Fibroblast of skin of right biceps (primary cell): ENCODE results near the gene BPHL.
A peak's percentile ranks its signal among the peaks of the same experiment; 100 is the strongest.
"Not testable (repeated sequence)": the region's sequence is repeated elsewhere in the genome, so short reads cannot be mapped to it uniquely, and the experiment has no call there.

ENCODE experiments used
- DNase-seq: peaks from one replicate; pipeline ENCODE4 v3.0.0-alpha.2; 2013

Gene BPHL

DNA sequence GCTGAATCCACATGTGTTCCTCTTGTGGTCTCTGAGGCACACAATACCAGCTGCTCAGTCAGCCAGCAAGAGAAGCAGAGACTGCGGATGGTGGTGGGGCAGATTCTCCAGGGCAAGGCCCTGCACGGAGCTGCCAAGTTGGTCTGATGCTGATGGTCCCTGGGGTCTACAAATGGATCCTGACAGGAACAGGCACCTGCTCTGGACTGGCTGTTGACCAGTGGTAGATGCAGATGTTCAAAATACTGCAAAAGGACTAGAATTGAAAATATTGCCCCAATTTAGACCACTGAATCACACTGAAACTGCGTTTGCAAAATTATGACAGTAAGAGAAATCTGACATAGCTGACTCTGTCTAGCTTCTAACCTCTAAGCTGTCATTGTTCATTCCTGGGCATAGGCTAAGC, 68.5 kb downstream of the BPHL start:
- no peak for DNase-seq

DNA sequence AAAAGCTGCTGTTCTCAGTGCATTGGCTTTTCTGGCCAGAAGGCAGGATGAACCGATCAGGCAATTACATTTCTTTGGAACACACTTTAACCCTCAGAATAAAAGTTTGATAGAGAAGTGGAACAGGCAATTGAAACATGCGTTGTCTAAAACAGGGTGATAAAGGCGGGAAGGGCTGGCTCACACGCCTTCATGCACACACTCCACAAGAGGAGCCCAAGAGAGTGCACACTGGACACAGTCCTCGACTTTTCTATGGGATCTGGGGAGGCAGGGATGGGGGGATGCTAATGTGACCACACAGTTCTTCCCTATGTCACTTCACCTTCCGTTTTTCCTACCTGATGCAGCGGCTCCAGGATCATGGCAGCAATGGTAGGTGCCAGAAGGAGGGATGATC, 69.8 kb downstream of the BPHL start:
- DNase-seq, result no peak

DNA sequence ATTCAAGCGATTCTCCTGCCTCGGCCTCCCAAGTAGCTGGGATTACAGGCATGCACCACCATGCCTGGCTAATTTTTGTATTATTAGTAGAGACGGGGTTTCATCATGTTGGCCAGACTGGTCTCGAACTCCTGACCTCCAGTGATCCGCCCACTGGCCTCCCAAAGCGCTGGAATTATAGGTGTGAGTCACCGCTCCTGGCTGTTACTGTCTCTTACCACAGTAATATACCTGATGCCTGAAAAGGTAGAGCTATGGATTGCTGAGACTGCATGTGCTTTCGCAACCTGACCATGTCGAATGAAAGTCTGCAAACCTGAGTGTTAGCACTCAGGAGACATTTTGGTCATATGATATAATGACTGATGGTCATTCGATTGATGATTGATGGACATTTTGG, 70.7 kb downstream of the BPHL start:
- not testable (repeated sequence) for DNase-seq

DNA sequence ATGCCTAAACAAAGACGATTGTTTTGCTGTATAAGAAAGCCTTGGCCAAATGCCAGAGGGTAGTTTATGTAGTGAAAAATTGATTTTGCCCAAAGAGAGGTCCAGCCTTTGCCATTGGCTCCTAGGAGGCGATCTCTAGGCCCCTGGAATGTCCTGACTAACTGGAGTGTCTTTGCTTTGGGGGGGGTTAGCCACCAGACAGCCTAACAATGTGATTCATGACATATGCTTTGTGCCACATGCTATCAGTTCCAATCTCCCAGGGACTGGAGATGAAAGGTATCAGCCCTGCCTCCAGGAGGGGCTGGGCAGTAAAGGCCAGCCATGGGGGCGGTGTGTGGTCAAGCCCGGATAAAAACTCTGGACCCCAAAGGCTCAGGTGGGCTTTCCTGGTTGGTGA, 71.5 kb downstream of the BPHL start:
- DNase-seq, result no peak

DNA sequence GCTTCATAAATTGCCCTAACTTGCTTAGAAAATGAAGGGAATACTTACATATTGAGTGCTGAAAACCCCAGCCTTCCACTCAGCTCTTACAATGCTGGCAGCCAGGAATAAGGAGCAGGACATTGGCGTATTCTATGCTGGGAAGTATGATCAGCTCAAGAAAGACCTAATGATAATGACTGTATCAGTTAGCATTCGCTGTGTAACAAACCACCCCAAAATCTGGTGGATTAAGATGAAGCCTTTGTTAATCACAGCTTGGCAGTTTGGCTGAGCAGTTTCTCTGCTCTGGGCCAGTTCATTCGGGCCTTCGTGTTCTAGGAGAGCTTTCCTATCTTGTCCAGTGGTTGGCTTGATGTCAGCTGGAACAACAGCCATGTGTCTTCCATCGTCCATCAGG, 72.3 kb downstream of the BPHL start:
- no peak for DNase-seq

DNA sequence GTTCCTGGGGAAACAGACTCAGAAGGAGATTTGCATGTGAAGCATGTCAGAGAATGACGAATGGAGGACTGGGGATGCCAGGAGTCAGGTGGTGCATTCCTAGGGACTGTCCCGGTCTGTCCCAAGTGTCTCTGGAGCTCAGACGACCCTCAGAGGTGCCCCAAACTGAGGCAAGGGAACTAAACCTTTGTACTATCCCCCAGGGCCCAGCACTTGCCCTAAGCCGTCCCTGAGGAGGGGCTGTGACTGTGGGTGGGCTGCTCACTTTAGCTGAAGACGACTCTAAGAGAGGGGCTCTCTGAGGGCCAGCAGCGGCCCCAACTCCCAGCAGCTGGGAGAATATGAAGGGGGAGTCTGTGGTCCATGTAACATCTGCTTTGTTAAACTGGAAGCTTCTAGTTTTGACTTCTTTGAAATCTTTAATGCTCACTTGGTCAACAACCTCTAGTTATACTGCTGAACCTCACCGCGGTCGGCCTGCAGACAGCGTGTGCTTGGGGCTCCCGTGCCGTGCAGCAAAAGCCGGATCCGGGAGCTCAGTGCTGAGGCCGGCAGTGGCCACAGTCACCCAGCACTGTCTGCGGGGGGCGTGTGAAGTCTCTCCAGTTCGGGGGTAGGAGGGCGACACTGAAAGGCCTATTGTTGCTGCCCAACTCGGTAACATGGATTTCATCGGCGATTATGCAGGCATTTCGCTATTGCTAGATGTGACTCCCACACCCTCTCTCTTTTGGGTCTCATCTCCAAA, 74.8 kb downstream of the BPHL start:
- DNase-seq, result no peak

DNA sequence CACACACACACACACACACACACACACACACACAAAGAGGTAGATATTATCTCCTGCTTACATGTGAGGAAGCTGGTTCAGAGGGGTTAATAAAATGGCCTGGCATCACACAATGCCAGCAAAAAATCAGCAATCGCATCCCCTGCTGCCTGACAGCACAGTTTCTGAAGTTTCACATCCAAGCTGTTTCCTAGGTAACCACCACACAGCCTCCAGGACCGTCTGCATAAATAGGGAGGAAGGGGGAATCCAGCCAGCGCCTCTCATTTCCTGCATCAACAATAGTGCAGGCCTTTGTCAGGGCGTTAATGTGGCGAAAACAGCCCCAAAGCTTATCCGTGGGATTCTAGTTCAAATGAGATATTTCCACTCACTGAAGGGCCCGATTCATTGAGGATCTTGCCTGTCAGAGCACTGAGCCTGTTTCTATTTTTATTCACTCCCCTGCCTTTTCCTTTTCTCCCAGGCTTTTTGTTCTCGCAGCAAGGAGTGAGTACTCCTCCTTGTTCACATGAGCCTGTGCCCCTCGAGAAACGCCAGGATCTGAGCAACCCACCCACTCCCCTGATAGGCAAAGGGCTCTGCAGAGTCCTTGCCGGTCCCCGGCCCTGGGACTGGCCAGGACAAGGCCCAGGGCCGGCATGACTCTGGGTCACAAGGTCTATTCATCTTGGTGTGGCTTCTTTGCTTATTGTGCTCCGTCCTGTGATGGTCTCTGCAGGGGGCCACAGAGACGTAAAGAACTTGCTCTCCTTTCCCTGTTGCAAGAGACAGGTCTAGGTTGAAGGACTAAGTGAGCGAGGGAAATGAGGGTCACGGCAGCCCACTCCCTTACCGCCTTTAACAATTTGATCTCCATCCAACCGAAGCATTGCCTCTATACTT, 76.3 kb downstream of the BPHL start:
- peak; percentile 39 for DNase-seq

DNA sequence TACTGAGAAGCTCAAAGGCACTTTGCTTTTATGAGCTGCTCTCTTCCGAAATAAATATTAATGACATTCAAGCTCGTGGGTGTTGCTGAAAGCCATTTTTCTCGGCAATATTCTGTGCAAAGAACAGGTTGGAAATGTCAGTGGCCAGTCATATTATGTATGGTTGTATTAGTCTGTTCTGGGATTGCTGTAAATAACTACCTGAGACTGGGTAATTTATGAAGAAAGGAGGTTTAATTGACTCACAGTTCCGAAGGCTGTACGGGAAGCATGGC, 76.8 kb downstream of the BPHL start:
- DNase-seq, result no peak

DNA sequence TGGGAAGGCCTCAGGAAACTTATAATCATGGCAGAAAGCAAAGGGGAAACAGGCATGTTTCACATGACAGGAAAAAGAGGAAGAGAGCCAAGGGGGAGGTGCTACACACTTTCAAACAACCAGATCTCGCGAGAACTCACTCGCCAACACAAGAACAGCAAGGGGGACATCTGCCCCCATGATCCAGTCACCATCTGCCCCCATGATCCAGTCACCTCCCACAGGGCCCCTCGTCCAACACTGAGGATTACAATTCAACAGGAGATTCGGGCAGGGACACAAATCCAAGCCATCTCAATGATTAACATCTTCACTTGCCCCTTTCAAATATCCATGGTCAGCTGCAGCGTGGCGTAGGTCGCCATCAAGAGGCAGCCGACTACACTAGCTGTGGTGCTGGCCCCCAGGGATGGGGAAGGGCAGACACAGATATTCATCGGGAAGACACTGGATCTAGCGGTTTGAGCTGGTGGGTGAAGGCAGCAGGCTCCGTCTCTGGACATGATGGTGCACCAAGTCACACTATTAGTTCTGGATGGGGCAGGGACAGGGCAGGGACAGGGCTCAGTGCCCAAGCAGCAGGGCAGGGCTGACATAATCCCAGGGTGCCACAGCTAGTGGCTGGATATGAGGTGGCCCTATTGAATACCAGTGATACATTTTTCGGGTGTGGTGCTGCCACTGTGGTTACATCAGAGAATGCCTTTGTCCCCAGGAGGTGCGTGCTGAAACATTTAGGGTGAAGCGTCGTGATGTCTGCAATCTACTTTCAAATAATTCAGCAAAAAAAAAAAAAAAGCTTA, 77.4 kb downstream of the BPHL start:
- DNase-seq, result no peak

DNA sequence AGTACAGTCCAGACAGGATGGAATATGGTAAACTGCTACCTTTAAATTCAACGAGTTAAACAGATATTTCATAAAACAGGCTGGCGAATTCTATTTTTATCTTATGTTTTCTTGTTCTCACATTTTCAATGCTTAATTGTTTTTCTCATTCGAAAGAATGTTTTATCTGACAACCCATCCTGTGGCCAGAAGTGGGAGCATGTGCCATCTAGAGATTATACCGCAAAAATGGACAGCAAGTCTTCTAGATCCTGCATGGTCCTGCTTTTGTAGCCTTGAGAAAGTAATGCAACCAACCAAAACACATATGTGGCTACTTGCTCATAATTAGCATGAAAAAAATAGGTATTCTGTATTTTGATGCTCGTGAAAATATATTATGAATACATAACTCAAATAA, 78.3 kb downstream of the BPHL start:
- no peak for DNase-seq

DNA sequence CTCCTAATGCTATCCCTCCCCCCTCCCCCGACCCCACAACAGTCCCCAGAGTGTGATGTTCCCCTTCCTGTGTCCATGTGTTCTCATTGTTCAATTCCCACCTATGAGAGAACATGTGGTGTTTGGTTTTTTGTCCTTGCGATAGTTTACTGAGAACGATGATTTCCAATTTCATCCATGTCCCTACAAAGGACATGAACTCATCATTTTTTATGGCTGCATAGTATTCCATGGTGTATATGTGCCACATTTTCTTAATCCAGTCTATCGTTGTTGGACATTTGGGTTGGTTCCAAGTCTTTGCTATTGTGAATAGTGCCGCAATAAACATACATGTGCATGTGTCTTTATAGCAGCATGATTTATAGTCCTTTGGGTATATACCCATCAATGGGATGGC, 79.2 kb downstream of the BPHL start:
- DNase-seq, result not testable (repeated sequence)

DNA sequence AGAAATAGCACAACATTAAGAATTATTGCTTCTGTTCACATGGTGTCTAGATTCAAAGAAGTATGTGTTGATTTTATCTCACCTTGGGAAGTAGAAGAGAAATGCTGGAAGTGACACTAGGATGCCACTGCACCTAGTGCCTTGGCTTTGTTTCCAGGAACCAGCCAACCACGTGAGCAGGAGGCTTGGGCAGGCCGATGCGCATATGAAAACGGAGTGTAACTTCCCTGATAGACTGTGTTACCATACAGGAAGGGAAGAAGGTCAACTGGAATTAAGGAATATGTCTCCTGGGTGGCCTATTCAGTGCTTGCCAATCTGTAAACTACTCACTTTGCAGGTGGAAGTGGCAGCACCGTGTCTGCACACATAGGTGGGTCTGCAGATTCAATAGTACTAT, 80.9 kb downstream of the BPHL start:
- no peak for DNase-seq

DNA sequence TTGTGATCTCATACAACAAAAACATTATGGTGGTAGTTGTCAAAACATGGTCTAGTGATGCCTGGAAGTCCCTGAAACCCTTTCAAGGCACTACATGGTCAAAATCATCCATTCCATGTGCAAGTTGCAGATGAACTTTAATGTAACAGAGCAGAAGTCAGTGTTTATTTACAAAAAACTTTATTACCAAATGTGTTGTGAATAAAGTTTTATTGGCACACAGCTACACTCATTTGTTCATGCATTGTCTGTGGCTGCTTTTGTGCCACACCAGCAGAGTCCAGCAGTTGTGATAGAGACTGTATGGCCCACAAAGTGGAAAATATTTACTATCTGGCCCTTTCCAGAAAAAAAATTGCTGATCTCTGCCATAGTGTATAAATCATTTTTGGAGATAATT, 82.2 kb downstream of the BPHL start:
- no peak for DNase-seq

DNA sequence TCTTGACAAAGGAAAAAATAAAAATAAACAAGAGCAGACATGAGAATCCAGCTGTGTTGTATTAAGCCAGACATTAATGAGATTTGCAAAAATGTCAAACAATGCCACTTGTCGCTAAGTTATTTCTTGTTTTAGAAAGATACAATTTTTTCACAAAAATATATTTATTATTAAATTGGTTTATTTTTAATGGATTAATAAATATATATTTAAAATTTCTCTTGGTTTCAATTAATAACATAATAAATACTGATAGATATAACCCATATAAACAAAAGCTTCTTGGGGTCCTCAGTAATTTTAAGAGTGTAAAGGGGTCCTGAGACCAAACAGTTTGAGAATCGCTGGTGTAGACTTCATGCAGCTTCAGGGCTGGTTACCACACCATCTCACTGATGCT, 82.9 kb downstream of the BPHL start:
- no peak for DNase-seq
